ENCODE results near the gene VMP1.
"Not testable (repeated sequence)": the region's sequence is repeated elsewhere in the genome, so short reads cannot be mapped to it uniquely, and the experiment has no call there.

VMP1 gene

GRCh38 chr17:59826706-59827453, 119.4 kb downstream of the VMP1 start (continued):
- TF ChIP-seq REST (tag by site-specific recombination; IDR thresholded peaks at IDR 0.05) (no peak), ZNF473 (tag by site-specific recombination; IDR thresholded peaks at IDR 0.05) (no peak)

- Histone ChIP-seq H3K4me1 (ENCODE audit: control insufficient read depth, insufficient read depth, low read length) (peaks cover 37% of the 10 kb centered on the region), H3K36me3 (ENCODE audit: control insufficient read depth in 2 of 2, insufficient read depth in 1 of 2, low read length in 2 of 2) (no peaks in the 10 kb centered on the region; a peak in 1 of 3 replicates), H3K27ac (ENCODE audit: extremely low read depth, low read depth, low read length) (peak overlapping the region; percentile 95), H3K9me3 (ENCODE audit: control insufficient read depth, insufficient read depth, low read depth, low read length) (no peaks in the 10 kb centered on the region), H3K4me3 (ENCODE audit: low read depth, low read length) (no peak overlapping the region)
- TF ChIP-seq ZNF121 (tag by site-specific recombination; IDR thresholded peaks at IDR 0.05) (peak; percentile 51; the same call in 1 of the 2 replicates), ZNF488 (tag by site-specific recombination; IDR thresholded peaks at IDR 0.05) (no peak)
- ChIA-PET POLR2A (interaction anchor here (0.7 to 3.5 kb wide), 6 partner anchors 9 to 121 kb away, joined by 3 to 23 read pairs (median 5); partner anchors contain the start of genes PTRH2 and VMP1), CTCF (interaction anchor here (0.5 to 2.8 kb wide), 9 partner anchors 10 to 540 kb away, joined by 3 to 10 read pairs (median 4); no protein-coding TSS in a partner anchor)
These were observed 120.4 kb downstream of the VMP1 start for GRCh38 chr17:59827721-59828477.

GRCh38 chr17:59828478-59828760, 121.0 kb downstream of the VMP1 start:
- Histone ChIP-seq H3K27ac (ENCODE audit: extremely low read depth, low read depth, low read length) (peak overlapping the region; percentile 95), H3K36me3 (ENCODE audit: control insufficient read depth in 2 of 2, insufficient read depth in 1 of 2, low read length in 2 of 2) (no peaks in the 10 kb centered on the region; a peak in 1 of 3 replicates), H3K4me3 (ENCODE audit: low read depth, low read length) (no peak overlapping the region), H3K9me3 (ENCODE audit: control insufficient read depth, insufficient read depth, low read depth, low read length) (no peaks in the 10 kb centered on the region), H3K4me1 (ENCODE audit: control insufficient read depth, insufficient read depth, low read length) (peaks cover 39% of the 10 kb centered on the region)
- TF ChIP-seq ZNF654 (tag by site-specific recombination; IDR thresholded peaks at IDR 0.05; ENCODE audit: low read depth) (no peak), ZNF311 (tag by site-specific recombination; IDR thresholded peaks at IDR 0.05; ENCODE audit: borderline replicate concordance) (no peak), ZNF677 (tag by site-specific recombination; IDR thresholded peaks at IDR 0.05) (no peak), ZSCAN23 (tag by site-specific recombination; IDR thresholded peaks at IDR 0.05) (no peak), ZNF623 (tag by site-specific recombination; IDR thresholded peaks at IDR 0.05) (no peak), KLF1 (tag by site-specific recombination; IDR thresholded peaks at IDR 0.05) (no peak), SETDB1 (IDR thresholded peaks at IDR 0.05; ENCODE audit: insufficient read length, low read length) (no peak)
- POLR2A ChIA-PET = interaction anchor here (0.9 to 3.5 kb wide), 6 partner anchors 9 to 121 kb away, joined by 3 to 23 read pairs (median 6); partner anchors contain the start of genes PTRH2 and VMP1
- CTCF ChIA-PET = interaction anchor here (0.5 to 2.8 kb wide), 7 partner anchors 10 to 541 kb away, joined by 3 to 10 read pairs (median 4); no protein-coding TSS in a partner anchor

GRCh38 chr17:59828819-59829216, 121.4 kb downstream of the VMP1 start:
- H3K36me3 ChIP-seq (ENCODE audit: control insufficient read depth in 2 of 2, insufficient read depth in 1 of 2, low read length in 2 of 2); H3K9me3 ChIP-seq (ENCODE audit: control insufficient read depth, insufficient read depth, low read depth, low read length): not testable (repeated sequence)
- peak overlapping the region; percentile 4; the same call in 1 of the 2 replicates for H3K4me3 ChIP-seq (ENCODE audit: low read depth, low read length)
- peaks cover 39% of the 10 kb centered on the region for H3K4me1 ChIP-seq (ENCODE audit: control insufficient read depth, insufficient read depth, low read length)
- TF ChIP-seq ZBTB6 (tag by site-specific recombination; IDR thresholded peaks at IDR 0.05) = peak; percentile 100
- ChIA-PET POLR2A (interaction anchor here (1.0 to 3.5 kb wide), 6 partner anchors 9 to 122 kb away, joined by 3 to 23 read pairs (median 8); partner anchors contain the start of genes PTRH2 and VMP1), CTCF (interaction anchor here (0.6 to 2.8 kb wide), 4 partner anchors 10 to 75 kb away, joined by 3 to 10 read pairs (median 6); no protein-coding TSS in a partner anchor)
- peak overlapping the region; percentile 95 for H3K27ac ChIP-seq (ENCODE audit: extremely low read depth, low read depth, low read length)
